HAP-1 (cell line): ENCODE results near the gene RIPOR3.

Source experiments
- DNase-seq, 2 experiments: peaks; one replicate each; pipeline ENCODE4 v3.0.0-alpha.2; 2016 to 2020; ENCODE audit warnings: low spot score in 2 of 2
- H3K27me3 ChIP-seq: fragments of 250-450 bp; sonication (Bioruptor Pico); 2 replicates; pipeline ENCODE4 v1.5.1; 2020; ENCODE audit warnings: low read depth, mild to moderate bottlenecking, moderate library complexity
- H3K36me3 ChIP-seq: fragments of 250-450 bp; sonication (Bioruptor Pico); replicated peaks from 2 replicates; pipeline ENCODE4 v1.5.1; 2020; ENCODE audit warnings: mild to moderate bottlenecking
- H3K4me1 ChIP-seq: fragments of 250-450 bp; sonication (Bioruptor Pico); 2 replicates; pipeline ENCODE4 v1.5.1; 2020; ENCODE audit warnings: mild to moderate bottlenecking
- H3K4me3 ChIP-seq: fragments of 250-450 bp; sonication (Bioruptor Pico); 2 replicates; pipeline ENCODE4 v1.5.1; 2020; ENCODE audit warnings: mild to moderate bottlenecking, moderate library complexity
- H3K9me3 ChIP-seq: fragments of 250-450 bp; sonication (Bioruptor Pico); 2 replicates; pipeline ENCODE4 v1.5.1; 2020; ENCODE audit warnings: mild to moderate bottlenecking, moderate library complexity
- in situ Hi-C: fragments of 300-500 bp; cut with MboI; formaldehyde crosslinking; loops from 3 replicates; pipeline ENCODE4 v1.14.3; 2020; ENCODE audit warnings: low sequenced_read_pairs, inconsistent platforms, mixed read lengths

Gene RIPOR3

GRCh38 chr20:50636601-50637540, 54.5 kb downstream of the RIPOR3 start:
- H3K4me3 ChIP-seq: no peak overlapping the region
- peaks cover 17% of the 10 kb centered on the region for H3K4me1 ChIP-seq
- no peak for DNase-seq
- no peaks in the 10 kb centered on the region for H3K36me3 ChIP-seq
- H3K9me3 ChIP-seq: no peaks in the 10 kb centered on the region
- H3K27me3 ChIP-seq: no peaks in the 10 kb centered on the region
- in situ Hi-C loops: no loop called here

GRCh38 chr20:50635676-50636600, 55.4 kb downstream of the RIPOR3 start:
- H3K27me3 ChIP-seq: no peaks in the 10 kb centered on the region
- H3K9me3 ChIP-seq: no peaks in the 10 kb centered on the region
- in situ Hi-C loops: no loop called here
- peaks cover 12% of the 10 kb centered on the region for H3K4me1 ChIP-seq
- DNase-seq: peak; percentile 56 to 90
- no peaks in the 10 kb centered on the region for H3K36me3 ChIP-seq
- peak overlapping the region; percentile 11 for H3K4me3 ChIP-seq

GRCh38 chr20:50635014-50635557, 56.3 kb downstream of the RIPOR3 start:
- in situ Hi-C loops: no loop called here
- H3K4me1 ChIP-seq: peaks cover 12% of the 10 kb centered on the region
- no peaks in the 10 kb centered on the region for H3K9me3 ChIP-seq
- H3K36me3 ChIP-seq: no peaks in the 10 kb centered on the region
- no peak for DNase-seq
- no peak overlapping the region; the same call in 1 of the 2 replicates for H3K4me3 ChIP-seq
- H3K27me3 ChIP-seq: no peaks in the 10 kb centered on the region

- in situ Hi-C loops: no loop called here
Measured at GRCh38 chr20:50634191-50634590, 57.2 kb downstream of the RIPOR3 start.

GRCh38 chr20:50633361-50633760, 58.0 kb downstream of the RIPOR3 start:
- no peaks in the 10 kb centered on the region for H3K36me3 ChIP-seq
- in situ Hi-C loops: no loop called here
- H3K9me3 ChIP-seq: no peaks in the 10 kb centered on the region
- H3K27me3 ChIP-seq: no peaks in the 10 kb centered on the region
- H3K4me3 ChIP-seq: no peak overlapping the region
- peaks cover 12% of the 10 kb centered on the region for H3K4me1 ChIP-seq
- no peak for DNase-seq

More at GRCh38 chr20:50634191-50634590, 57.2 kb downstream of the RIPOR3 start:
- Histone ChIP-seq H3K4me3 (no peak overlapping the region), H3K36me3 (no peaks in the 10 kb centered on the region), H3K27me3 (no peaks in the 10 kb centered on the region), H3K4me1 (peaks cover 12% of the 10 kb centered on the region), H3K9me3 (no peaks in the 10 kb centered on the region)
- DNase-seq: no peak

- Histone ChIP-seq H3K36me3 (no peaks in the 10 kb centered on the region), H3K27me3 (no peaks in the 10 kb centered on the region), H3K9me3 (no peaks in the 10 kb centered on the region), H3K4me1 (peaks cover 12% of the 10 kb centered on the region), H3K4me3 (no peak overlapping the region)
- no peak for DNase-seq
- in situ Hi-C loops: no loop called here
Measured at GRCh38 chr20:50632701-50633100, 58.6 kb downstream of the RIPOR3 start.

- Histone ChIP-seq H3K4me1 (peaks cover 12% of the 10 kb centered on the region), H3K4me3 (no peak overlapping the region), H3K27me3 (no peaks in the 10 kb centered on the region), H3K9me3 (no peaks in the 10 kb centered on the region), H3K36me3 (no peaks in the 10 kb centered on the region)
- no peak for DNase-seq
- in situ Hi-C loops: no loop called here
Measured at GRCh38 chr20:50632236-50632635, 59.1 kb downstream of the RIPOR3 start.

- H3K4me3 ChIP-seq: no peak overlapping the region
- no peaks in the 10 kb centered on the region for H3K9me3 ChIP-seq
- peaks cover 5% of the 10 kb centered on the region for H3K4me1 ChIP-seq
- H3K27me3 ChIP-seq: no peaks in the 10 kb centered on the region
- no peak for DNase-seq
- no peaks in the 10 kb centered on the region for H3K36me3 ChIP-seq
- in situ Hi-C loops: no loop called here
Measured at GRCh38 chr20:50630578-50631263, 60.6 kb downstream of the RIPOR3 start.

GRCh38 chr20:50629670-50630045, 61.7 kb downstream of the RIPOR3 start:
- H3K36me3 ChIP-seq: no peaks in the 10 kb centered on the region
- in situ Hi-C loops: no loop called here
- no peaks in the 10 kb centered on the region for H3K27me3 ChIP-seq
- no peak for DNase-seq
- no peaks in the 10 kb centered on the region for H3K4me1 ChIP-seq
- no peaks in the 10 kb centered on the region for H3K9me3 ChIP-seq
- H3K4me3 ChIP-seq: no peak overlapping the region

GRCh38 chr20:50628853-50629669, 62.3 kb downstream of the RIPOR3 start:
- no peaks in the 10 kb centered on the region for H3K9me3 ChIP-seq
- H3K27me3 ChIP-seq: no peaks in the 10 kb centered on the region
- H3K36me3 ChIP-seq: no peaks in the 10 kb centered on the region
- no peak overlapping the region for H3K4me3 ChIP-seq
- no peak for DNase-seq
- no peaks in the 10 kb centered on the region for H3K4me1 ChIP-seq
- in situ Hi-C loops: no loop called here

GRCh38 chr20:50628332-50628731, 63.0 kb downstream of the RIPOR3 start:
- in situ Hi-C loops: no loop called here
- no peaks in the 10 kb centered on the region for H3K27me3 ChIP-seq
- no peaks in the 10 kb centered on the region for H3K36me3 ChIP-seq
- H3K9me3 ChIP-seq: no peaks in the 10 kb centered on the region
- no peak for DNase-seq
- no peak overlapping the region for H3K4me3 ChIP-seq
- no peaks in the 10 kb centered on the region for H3K4me1 ChIP-seq

- DNase-seq: no peak
- Histone ChIP-seq H3K9me3 (no peaks in the 10 kb centered on the region), H3K4me3 (no peak overlapping the region), H3K27me3 (no peaks in the 10 kb centered on the region), H3K4me1 (no peaks in the 10 kb centered on the region), H3K36me3 (no peaks in the 10 kb centered on the region)
- in situ Hi-C loops: no loop called here
Measured at GRCh38 chr20:50627747-50628146, 63.6 kb downstream of the RIPOR3 start.
